Mesenchymal stem cell (in vitro differentiated cells and primary cell): ENCODE results near the gene POU2F3.

ENCODE experiments used
- DNase-seq: peaks from one replicate; pipeline ENCODE4 v3.0.0-alpha.2; 2013
- H2AFZ ChIP-seq: one replicate; pipeline ENCODE4 v1.6.1; 2013; ENCODE audit warnings: low read depth, mild to moderate bottlenecking, control low read depth, inconsistent platforms, low read length, moderate library complexity
- H2AK5ac ChIP-seq: 2 replicates; pipeline ENCODE4 v1.6.1; 2013; ENCODE audit warnings: low read length, moderate library complexity, mild to moderate bottlenecking, inconsistent platforms; ENCODE audit not compliant: severe bottlenecking
- H2BK120ac ChIP-seq: one replicate; pipeline ENCODE4 v1.6.1; 2013; ENCODE audit warnings: low read depth, mild to moderate bottlenecking, inconsistent platforms, low read length, moderate library complexity
- H2BK12ac ChIP-seq, 2 experiments: one replicate each; pipeline ENCODE4 v1.6.1; 2013; ENCODE audit warnings: inconsistent platforms in 2 of 2, low read length in 2 of 2, mild to moderate bottlenecking in 2 of 2, moderate library complexity in 2 of 2, control low read depth in 1 of 2
- H2BK15ac ChIP-seq: one replicate; pipeline ENCODE4 v1.6.1; 2013; ENCODE audit warnings: mild to moderate bottlenecking, low read depth, inconsistent platforms; ENCODE audit not compliant: poor library complexity, severe bottlenecking
- H2BK5ac ChIP-seq: 2 replicates; pipeline ENCODE4 v1.6.1; 2013; ENCODE audit warnings: low read depth, mild to moderate bottlenecking, low read length, control low read depth, inconsistent platforms; ENCODE audit not compliant: poor library complexity, severe bottlenecking
- H3K14ac ChIP-seq, 2 experiments: one replicate each; pipeline ENCODE4 v1.6.1; 2013; ENCODE audit warnings: inconsistent platforms in 2 of 2, low read length in 2 of 2, control low read depth in 1 of 2, mild to moderate bottlenecking in 1 of 2, moderate library complexity in 1 of 2
- H3K18ac ChIP-seq, 2 experiments: one replicate each; pipeline ENCODE4 v1.6.1; 2013; ENCODE audit warnings: inconsistent platforms in 2 of 2, low read length in 2 of 2, control low read depth in 1 of 2, low read depth in 1 of 2, mild to moderate bottlenecking in 1 of 2
- H3K23ac ChIP-seq, 2 experiments: one replicate each; pipeline ENCODE4 v1.6.1; 2013; ENCODE audit warnings: inconsistent platforms in 2 of 2, low read length in 2 of 2, mild to moderate bottlenecking in 2 of 2, moderate library complexity in 2 of 2, control low read depth in 1 of 2
- H3K27ac ChIP-seq: 2 replicates; pipeline ENCODE4 v1.5.1; 2013; ENCODE audit warnings: mild to moderate bottlenecking, moderate library complexity, low read length, control low read depth, inconsistent platforms; ENCODE audit not compliant: poor library complexity, severe bottlenecking
- H3K27me3 ChIP-seq, 2 experiments: 2 replicates each; pipeline versions ENCODE4 v1.6.1 to v1.7.0; 2013; ENCODE audit warnings: low read length in 2 of 2, mild to moderate bottlenecking in 2 of 2, moderate library complexity in 2 of 2, control low read depth in 1 of 2, inconsistent platforms in 1 of 2; ENCODE audit not compliant: control insufficient read depth in 1 of 2, insufficient read depth in 1 of 2
- H3K36me3 ChIP-seq, 2 experiments: 2 replicates each; pipeline versions ENCODE4 v1.6.1 to v1.7.0; 2013; ENCODE audit warnings: low read length in 2 of 2, control low read depth in 1 of 2, inconsistent platforms in 1 of 2, low read depth in 1 of 2, mild to moderate bottlenecking in 1 of 2; ENCODE audit not compliant: insufficient read depth in 2 of 2, control insufficient read depth in 1 of 2
- H3K4ac ChIP-seq, 2 experiments: one replicate each; pipeline ENCODE4 v1.6.1; 2013; ENCODE audit warnings: inconsistent platforms in 2 of 2, low read length in 2 of 2, mild to moderate bottlenecking in 2 of 2, moderate library complexity in 2 of 2, control low read depth in 1 of 2, low read depth in 1 of 2
- H3K4me1 ChIP-seq: 2 replicates; pipeline ENCODE4 v1.6.1; 2013; ENCODE audit warnings: low read depth, low read length, control low read depth; ENCODE audit not compliant: control insufficient read depth, insufficient read depth
- H3K4me2 ChIP-seq: 2 replicates; pipeline ENCODE4 v1.6.1; 2013; ENCODE audit warnings: low read length, mild to moderate bottlenecking, inconsistent platforms; ENCODE audit not compliant: poor library complexity, severe bottlenecking
- H3K4me3 ChIP-seq, 2 experiments: 2 replicates each; pipeline versions ENCODE4 v1.5.1 to v1.7.0; 2013; ENCODE audit warnings: low read length in 2 of 2, mild to moderate bottlenecking in 2 of 2, control low read depth in 1 of 2, low read depth in 1 of 2; ENCODE audit not compliant: insufficient read depth in 1 of 2
- H3K79me1 ChIP-seq: replicated peaks from 2 replicates; pipeline ENCODE4 v1.6.1; 2013; ENCODE audit warnings: mild to moderate bottlenecking, control low read depth, low read length, inconsistent platforms; ENCODE audit not compliant: poor library complexity, severe bottlenecking
- H3K9ac ChIP-seq: 2 replicates; pipeline ENCODE4 v1.7.0; 2013; ENCODE audit warnings: mild to moderate bottlenecking, low read length, moderate library complexity
- H3K9me3 ChIP-seq: 2 replicates; pipeline ENCODE4 v1.7.0; 2013; ENCODE audit warnings: mild to moderate bottlenecking, low read length; ENCODE audit not compliant: control insufficient read depth
- H4K8ac ChIP-seq: one replicate; pipeline ENCODE4 v1.6.1; 2013; ENCODE audit warnings: inconsistent platforms, mild to moderate bottlenecking, low read length, moderate library complexity
- H4K91ac ChIP-seq: one replicate; pipeline ENCODE4 v1.6.1; 2013; ENCODE audit warnings: mild to moderate bottlenecking, low read length, inconsistent platforms
- WGBS: methylation state at CpG from one replicate; pipeline ENCODE4 v1.1.7; 2013; ENCODE audit warnings: mixed read lengths; 5-methylcytosine and 5-hydroxymethylcytosine counted together

The POU2F3 gene

GRCh38 chr11:120210626-120211521, 29.1 kb upstream of the POU2F3 start, which contains the start of gene OAF:
Gene OAF (plus strand): TSS chr11:120211032. CDS start chr11:120211280, 248 bp downstream.
- Histone ChIP-seq H2BK12ac (peak within 1 kb of the TSS in 1 of 2 experiments; percentile 98), H3K4me1 (peaks cover 28% of the 10 kb centered on the region), H3K27me3 (no peaks in the 10 kb centered on the region), H3K23ac (peak within 1 kb of the TSS; percentile 10 to 96), H3K27ac (peak within 1 kb of the TSS; percentile 13), H3K14ac (peak within 1 kb of the TSS in 1 of 2 experiments; percentile 96), H4K91ac (peak within 1 kb of the TSS; percentile 80), H2BK120ac (peak within 1 kb of the TSS; percentile 65), H2AK5ac (peak within 1 kb of the TSS; percentile 41), H2AFZ (peak within 1 kb of the TSS; percentile 68), H3K18ac (peak within 1 kb of the TSS; percentile 75 to 90), H3K4me3 (peak within 1 kb of the TSS; percentile 91 to 96), H2BK15ac (peak within 1 kb of the TSS; percentile 55), H2BK5ac (no peak within 1 kb of the TSS), H3K9me3 (no peaks in the 10 kb centered on the region), H3K4ac (peak within 1 kb of the TSS; percentile 68 to 87), H3K36me3 (peaks cover 6 to 18% of the 10 kb centered on the region in 2 experiments), H3K79me1 (peaks cover 20% of the 10 kb centered on the region), H3K4me2 (peak within 1 kb of the TSS; percentile 90), H4K8ac (peak within 1 kb of the TSS; percentile 89), H3K9ac (peak within 1 kb of the TSS; percentile 97)
- under 1% methylated on average over 70 of the region's 108 CpGs for WGBS
- DNase-seq, result peak; percentile 91

GRCh38 chr11:120211522-120212258, 28.2 kb upstream of the POU2F3 start:
- Histone ChIP-seq H2AFZ (peak overlapping the region; percentile 68), H2BK120ac (peak overlapping the region; percentile 65), H3K4me3 (peak overlapping the region; percentile 91 to 96), H2AK5ac (peak overlapping the region; percentile 41), H3K4me2 (peak overlapping the region; percentile 90), H3K36me3 (peaks cover 7 to 26% of the 10 kb centered on the region in 2 experiments), H3K27me3 (no peaks in the 10 kb centered on the region), H3K4me1 (peaks cover 29% of the 10 kb centered on the region), H3K4ac (peak overlapping the region; percentile 29 to 68), H3K27ac (no peak overlapping the region), H4K8ac (no peak overlapping the region), H3K9me3 (no peaks in the 10 kb centered on the region), H2BK5ac (no peak overlapping the region), H3K9ac (peak overlapping the region; percentile 97), H2BK15ac (peak overlapping the region; percentile 55), H3K14ac (peak overlapping the region in 1 of 2 experiments; percentile 96), H4K91ac (peak overlapping the region; percentile 80), H2BK12ac (peak overlapping the region in 1 of 2 experiments; percentile 85), H3K23ac (peak overlapping the region; percentile 4 to 96), H3K18ac (peak overlapping the region; percentile 75 to 90), H3K79me1 (peaks cover 28% of the 10 kb centered on the region)
- 3% methylated on average over 18 of the region's 18 CpGs for WGBS
- DNase-seq, result peak; percentile 48

- Histone ChIP-seq H4K91ac (peak overlapping the region; percentile 80), H3K27me3 (no peaks in the 10 kb centered on the region), H2AFZ (no peak overlapping the region), H3K4me1 (peaks cover 29% of the 10 kb centered on the region), H3K4me2 (peak overlapping the region; percentile 62), H3K9me3 (no peaks in the 10 kb centered on the region), H3K14ac (peak overlapping the region in 1 of 2 experiments; percentile 9), H2BK15ac (peak overlapping the region; percentile 15), H2AK5ac (no peak overlapping the region), H2BK5ac (no peak overlapping the region), H3K79me1 (peaks cover 31% of the 10 kb centered on the region), H2BK120ac (no peak overlapping the region), H2BK12ac (peak overlapping the region; percentile 28 to 70), H3K36me3 (peaks cover 10 to 32% of the 10 kb centered on the region in 2 experiments), H3K4me3 (peak overlapping the region in 1 of 2 experiments; percentile 96), H3K9ac (peak overlapping the region; percentile 97), H4K8ac (peak overlapping the region; percentile 66), H3K27ac (no peak overlapping the region), H3K4ac (peak overlapping the region in 1 of 2 experiments; percentile 6), H3K18ac (peak overlapping the region in 1 of 2 experiments; percentile 52), H3K23ac (no peak overlapping the region)
- 18% methylated on average over 9 of the region's 13 CpGs for WGBS
- DNase-seq, result peak; percentile 29
Observed at GRCh38 chr11:120212259-120212878, 27.6 kb upstream of the POU2F3 start.
